SU-DHL-6 (cell line): ENCODE results near the gene SNX25.

ENCODE experiments used
- CTCF ChIP-seq: fragments of 200-600 bp; sonication (generic); IDR thresholded peaks from one replicate; pipeline ENCODE4 v1.5.1; 2017; ENCODE audit warnings: antibody characterized with exemption, mild to moderate bottlenecking, low read length, moderate library complexity; ENCODE audit not compliant: insufficient read depth, poor library complexity, severe bottlenecking
- EZH2phosphoT487 ChIP-seq: fragments of 200-600 bp; sonication (generic), shearing (Covaris generic); conservative IDR thresholded peaks from 2 replicates; pipeline ENCODE4 v1.6.1; 2018; ENCODE audit warnings: mild to moderate bottlenecking, antibody characterized with exemption, low read length, moderate library complexity, mixed read lengths

GRCh38 chr4:185186769-185187168 is 22.6 kb upstream of the SNX25 start:
- no peak for TF ChIP-seq CTCF
- TF ChIP-seq EZH2phosphoT487: no peak
